ENCODE data around the gene FAIM2.

FAIM2 gene

GRCh38 chr12:49868952-49869815, 34.5 kb downstream of the FAIM2 start (continued):
- TF ChIP-seq ZNF548 (tag by site-specific recombination; IDR thresholded peaks at IDR 0.05) (no peak), KLF1 (tag by site-specific recombination; IDR thresholded peaks at IDR 0.05) (no peak; the same call in 1 of the 2 replicates), GLI2 (tag by site-specific recombination; IDR thresholded peaks at IDR 0.05; ENCODE audit: borderline replicate concordance, low read depth) (no peak), ZNF654 (tag by site-specific recombination; IDR thresholded peaks at IDR 0.05; ENCODE audit: low read depth) (no peak), ZNF707 (tag by site-specific recombination; IDR thresholded peaks at IDR 0.05) (no peak), ZNF529 (tag by site-specific recombination; IDR thresholded peaks at IDR 0.05; ENCODE audit: insufficient replicate concordance) (no peak), ZSCAN30 (tag by site-specific recombination; IDR thresholded peaks at IDR 0.05) (peak; percentile 95), ZNF354C (tag by site-specific recombination; IDR thresholded peaks at IDR 0.05; ENCODE audit: borderline replicate concordance, low read depth) (no peak), ZNF202 (tag by site-specific recombination; IDR thresholded peaks at IDR 0.05; ENCODE audit: borderline replicate concordance) (no peak), ELK4 (IDR thresholded peaks at IDR 0.05; ENCODE audit: borderline replicate concordance, low read depth, low read length) (no peak), HOXA7 (CRISPR knock-in tag; IDR thresholded peaks at IDR 0.05; ENCODE audit: borderline replicate concordance) (no peak), ZNF426 (tag by site-specific recombination; IDR thresholded peaks at IDR 0.05) (no peak), ZNF626 (tag by site-specific recombination; IDR thresholded peaks at IDR 0.05) (no peak), ZNF596 (tag by site-specific recombination; IDR thresholded peaks at IDR 0.05) (0 out of 2 replicates have a peak, but pooled peaks have one; percentile 18), SP2 (tag by site-specific recombination; IDR thresholded peaks at IDR 0.05) (peak; percentile 47), SP3 (tag by site-specific recombination; IDR thresholded peaks at IDR 0.05) (no peak), ZNF169 (tag by site-specific recombination; IDR thresholded peaks at IDR 0.05) (no peak), PRDM10 (tag by site-specific recombination; IDR thresholded peaks at IDR 0.05) (peak; percentile 97), ZNF121 (tag by site-specific recombination; IDR thresholded peaks at IDR 0.05) (peak; percentile 99), ZBTB1 (tag by site-specific recombination; IDR thresholded peaks at IDR 0.05) (no peak), RBAK (tag by site-specific recombination; IDR thresholded peaks at IDR 0.05) (no peak), SALL2 (tag by site-specific recombination; IDR thresholded peaks at IDR 0.05; ENCODE audit: borderline replicate concordance) (no peak), ZNF449 (tag by site-specific recombination; IDR thresholded peaks at IDR 0.05) (peak; percentile 86), TRIM28 (IDR thresholded peaks at IDR 0.05; ENCODE audit: borderline replicate concordance, low read length) (peak; percentile 94), HIC1 (tag by site-specific recombination; IDR thresholded peaks at IDR 0.05) (peak; percentile 72; the same call in 1 of the 2 replicates), ZNF138 (tag by site-specific recombination; IDR thresholded peaks at IDR 0.05; ENCODE audit: borderline replicate concordance) (no peak), ZNF146 (tag by site-specific recombination; IDR thresholded peaks at IDR 0.05) (no peak), MZF1 (tag by site-specific recombination; IDR thresholded peaks at IDR 0.05; ENCODE audit: borderline replicate concordance) (peak; percentile 81), GLIS2 (tag by site-specific recombination; IDR thresholded peaks at IDR 0.05) (peak; percentile 99), ZNF558 (tag by site-specific recombination; IDR thresholded peaks at IDR 0.05) (peak; percentile 67; the same call in 1 of the 2 replicates), ZNF394 (tag by site-specific recombination; IDR thresholded peaks at IDR 0.05; ENCODE audit: borderline replicate concordance) (peak; percentile 51; the same call in 1 of the 2 replicates), ZNF311 (tag by site-specific recombination; IDR thresholded peaks at IDR 0.05; ENCODE audit: borderline replicate concordance) (no peak)

All from HEK293 (cell line).